HEK293 (cell line): ENCODE measurements around the gene P2RY13.

Experiments used
- HOXC10 ChIP-seq: sonication (generic); formaldehyde crosslinking; IDR thresholded peaks from 2 replicates; pipeline ENCODE4 v1.8.1; 2023; ENCODE audit warnings: mild to moderate bottlenecking, missing genetic modification reagents
- IKZF3 ChIP-seq: fragments of 450-650 bp; IDR thresholded peaks from 2 replicates; pipeline ENCODE4 v1.5.0; 2018; ENCODE audit warnings: missing biosample characterization, mild to moderate bottlenecking, missing genetic modification characterization, moderate library complexity
- KLF8 ChIP-seq: fragments of 450-650 bp; formaldehyde crosslinking; IDR thresholded peaks from 2 replicates; pipeline ENCODE4 v1.5.1; 2016; ENCODE audit warnings: missing biosample characterization, missing genetic modification characterization
- MEIS1 ChIP-seq: sonication (generic); formaldehyde crosslinking; IDR thresholded peaks from 2 replicates; pipeline ENCODE4 v1.8.1; 2022; ENCODE audit warnings: missing genetic modification reagents, mild to moderate bottlenecking, borderline replicate concordance
- ZBTB21 ChIP-seq: fragments of 450-650 bp; formaldehyde crosslinking; IDR thresholded peaks from 2 replicates; pipeline ENCODE4 v1.5.1; 2017; ENCODE audit warnings: missing biosample characterization, missing genetic modification characterization
- ZFHX2 ChIP-seq: fragments of 450-650 bp; formaldehyde crosslinking; conservative IDR thresholded peaks from 2 replicates; pipeline ENCODE4 v1.5.1; 2016; ENCODE audit warnings: missing biosample characterization, missing genetic modification characterization
- ZNF112 ChIP-seq: fragments of 450-650 bp; formaldehyde crosslinking; IDR thresholded peaks from 2 replicates; pipeline ENCODE4 v1.5.0; 2017; ENCODE audit warnings: missing biosample characterization, missing genetic modification characterization
- ZNF114 ChIP-seq: fragments of 450-650 bp; formaldehyde crosslinking; IDR thresholded peaks from 2 replicates; pipeline ENCODE4 v1.5.0; 2017; ENCODE audit warnings: missing biosample characterization, missing genetic modification characterization
- ZNF157 ChIP-seq: fragments of 450-650 bp; formaldehyde crosslinking; IDR thresholded peaks from 2 replicates; pipeline ENCODE4 v1.5.1; 2016; ENCODE audit warnings: missing biosample characterization, missing genetic modification characterization
- ZNF202 ChIP-seq: fragments of 450-650 bp; formaldehyde crosslinking; IDR thresholded peaks from 2 replicates; pipeline ENCODE4 v1.5.1; 2016; ENCODE audit warnings: missing biosample characterization, missing genetic modification characterization, borderline replicate concordance
- ZNF23 ChIP-seq: fragments of 450-650 bp; formaldehyde crosslinking; IDR thresholded peaks from 2 replicates; pipeline ENCODE4 v1.5.1; 2016; ENCODE audit warnings: missing biosample characterization, missing genetic modification characterization, borderline replicate concordance
- ZNF248 ChIP-seq: fragments of 450-650 bp; formaldehyde crosslinking; IDR thresholded peaks from 2 replicates; pipeline ENCODE4 v1.5.1; 2017; ENCODE audit warnings: missing biosample characterization, missing genetic modification characterization
- ZNF544 ChIP-seq: fragments of 450-650 bp; formaldehyde crosslinking; IDR thresholded peaks from 2 replicates; pipeline ENCODE4 v1.5.0; 2017; ENCODE audit warnings: missing biosample characterization, missing genetic modification characterization
- ZNF600 ChIP-seq: fragments of 450-650 bp; formaldehyde crosslinking; IDR thresholded peaks from 2 replicates; pipeline ENCODE4 v1.5.1; 2016; ENCODE audit warnings: missing biosample characterization, missing genetic modification characterization
- ZNF707 ChIP-seq: fragments of 450-650 bp; formaldehyde crosslinking; IDR thresholded peaks from 2 replicates; pipeline ENCODE4 v1.5.1; 2016; ENCODE audit warnings: missing biosample characterization, missing genetic modification characterization
- ZNF747 ChIP-seq: fragments of 450-650 bp; formaldehyde crosslinking; IDR thresholded peaks from 2 replicates; pipeline ENCODE4 v1.5.1; 2016; ENCODE audit warnings: missing biosample characterization, missing genetic modification characterization
- ZNF76 ChIP-seq: fragments of 450-650 bp; formaldehyde crosslinking; IDR thresholded peaks from 2 replicates; pipeline ENCODE4; 2016; ENCODE audit warnings: low read depth, missing biosample characterization, missing genetic modification characterization, borderline replicate concordance
- ZSCAN23 ChIP-seq: fragments of 450-650 bp; formaldehyde crosslinking; IDR thresholded peaks from 2 replicates; pipeline ENCODE4 v1.5.1; 2016; ENCODE audit warnings: missing biosample characterization, missing genetic modification characterization
- TF ChIP-seq, protein P1 (sequence below): fragments of 450-650 bp; formaldehyde crosslinking; IDR thresholded peaks from 2 replicates; pipeline ENCODE4 v1.5.1; 2016; ENCODE audit warnings: missing biosample characterization, missing genetic modification characterization
- TF ChIP-seq, protein P2 (sequence below): fragments of 450-650 bp; formaldehyde crosslinking; IDR thresholded peaks from 2 replicates; pipeline ENCODE4 v1.5.1; 2016; ENCODE audit warnings: missing biosample characterization, missing genetic modification characterization
- TF ChIP-seq, protein P3 (sequence below): fragments of 450-650 bp; formaldehyde crosslinking; IDR thresholded peaks from 2 replicates; pipeline ENCODE4 v1.5.1; 2016; ENCODE audit warnings: missing biosample characterization, missing genetic modification characterization
- TF ChIP-seq, protein P4 (sequence below): fragments of 450-650 bp; formaldehyde crosslinking; IDR thresholded peaks from 2 replicates; pipeline ENCODE4 v1.5.1; 2016; ENCODE audit warnings: missing biosample characterization, missing genetic modification characterization
- TF ChIP-seq, protein P5 (sequence below): fragments of 450-650 bp; formaldehyde crosslinking; IDR thresholded peaks from 2 replicates; pipeline ENCODE4 v1.5.1; 2016; ENCODE audit warnings: missing biosample characterization, missing genetic modification characterization
- TF ChIP-seq, protein P6 (sequence below): fragments of 450-650 bp; formaldehyde crosslinking; IDR thresholded peaks from 2 replicates; pipeline ENCODE4 v1.5.1; 2016; ENCODE audit warnings: missing biosample characterization, missing genetic modification characterization, borderline replicate concordance

P2RY13 gene

DNA sequence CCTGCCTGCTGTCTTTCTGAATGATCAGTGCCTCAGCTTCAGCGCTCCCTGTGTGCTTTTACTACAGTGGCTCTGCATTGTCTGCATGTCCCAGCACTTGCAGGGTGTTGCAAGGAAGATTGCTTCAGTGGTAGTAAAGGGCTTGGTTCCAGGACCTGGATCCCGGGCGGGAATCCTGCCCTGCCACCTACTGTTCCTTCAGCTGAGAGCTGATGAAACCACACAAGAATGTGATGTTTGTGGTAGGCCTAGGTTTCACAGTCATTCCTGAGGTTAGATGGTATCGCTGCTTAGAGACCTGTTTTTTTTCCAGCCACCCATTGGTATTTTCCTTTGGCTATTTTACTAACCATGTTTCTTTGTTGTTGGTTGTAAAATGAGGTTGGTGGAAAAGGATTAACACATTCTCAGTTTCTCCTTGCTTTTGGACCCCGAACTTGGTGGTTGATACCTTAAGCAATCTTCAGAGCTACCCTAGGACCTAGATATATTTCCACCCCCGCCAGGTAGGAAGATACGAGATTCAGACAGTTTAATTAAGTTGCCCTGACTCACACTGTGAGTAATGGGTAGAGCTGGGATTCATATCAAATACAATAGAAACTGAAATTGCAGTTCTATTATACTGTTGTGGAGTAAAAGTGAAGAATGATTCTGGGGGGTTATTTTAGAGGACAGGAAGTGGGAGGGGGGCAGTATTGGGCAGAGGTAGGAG is 24.1 kb downstream of the P2RY13 start (continued):
- TF ChIP-seq, protein P1, sequence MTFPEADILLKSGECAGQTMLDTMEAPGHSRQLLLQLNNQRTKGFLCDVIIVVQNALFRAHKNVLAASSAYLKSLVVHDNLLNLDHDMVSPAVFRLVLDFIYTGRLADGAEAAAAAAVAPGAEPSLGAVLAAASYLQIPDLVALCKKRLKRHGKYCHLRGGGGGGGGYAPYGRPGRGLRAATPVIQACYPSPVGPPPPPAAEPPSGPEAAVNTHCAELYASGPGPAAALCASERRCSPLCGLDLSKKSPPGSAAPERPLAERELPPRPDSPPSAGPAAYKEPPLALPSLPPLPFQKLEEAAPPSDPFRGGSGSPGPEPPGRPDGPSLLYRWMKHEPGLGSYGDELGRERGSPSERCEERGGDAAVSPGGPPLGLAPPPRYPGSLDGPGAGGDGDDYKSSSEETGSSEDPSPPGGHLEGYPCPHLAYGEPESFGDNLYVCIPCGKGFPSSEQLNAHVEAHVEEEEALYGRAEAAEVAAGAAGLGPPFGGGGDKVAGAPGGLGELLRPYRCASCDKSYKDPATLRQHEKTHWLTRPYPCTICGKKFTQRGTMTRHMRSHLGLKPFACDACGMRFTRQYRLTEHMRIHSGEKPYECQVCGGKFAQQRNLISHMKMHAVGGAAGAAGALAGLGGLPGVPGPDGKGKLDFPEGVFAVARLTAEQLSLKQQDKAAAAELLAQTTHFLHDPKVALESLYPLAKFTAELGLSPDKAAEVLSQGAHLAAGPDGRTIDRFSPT (tag by site-specific recombination) = no peak
- TF ChIP-seq ZSCAN23 (tag by site-specific recombination) (no peak), ZNF747 (tag by site-specific recombination) (no peak), ZNF114 (tag by site-specific recombination) (no peak), ZBTB21 (tag by site-specific recombination) (no peak), MEIS1 (CRISPR knock-in tag) (no peak), ZNF544 (tag by site-specific recombination) (no peak), ZNF112 (tag by site-specific recombination) (no peak), ZNF157 (tag by site-specific recombination) (no peak), ZNF248 (tag by site-specific recombination) (no peak), HOXC10 (CRISPR knock-in tag) (no peak), ZNF707 (no peak), IKZF3 (tag by site-specific recombination) (no peak), ZNF600 (tag by site-specific recombination) (peak; percentile 64; the same call in 1 of the 2 replicates), ZFHX2 (tag by site-specific recombination) (no peak), KLF8 (tag by site-specific recombination) (peak; percentile 53; the same call in 1 of the 2 replicates), ZNF76 (tag by site-specific recombination) (no peak), ZNF23 (no peak), ZNF202 (tag by site-specific recombination) (no peak)
- TF ChIP-seq, protein P2, sequence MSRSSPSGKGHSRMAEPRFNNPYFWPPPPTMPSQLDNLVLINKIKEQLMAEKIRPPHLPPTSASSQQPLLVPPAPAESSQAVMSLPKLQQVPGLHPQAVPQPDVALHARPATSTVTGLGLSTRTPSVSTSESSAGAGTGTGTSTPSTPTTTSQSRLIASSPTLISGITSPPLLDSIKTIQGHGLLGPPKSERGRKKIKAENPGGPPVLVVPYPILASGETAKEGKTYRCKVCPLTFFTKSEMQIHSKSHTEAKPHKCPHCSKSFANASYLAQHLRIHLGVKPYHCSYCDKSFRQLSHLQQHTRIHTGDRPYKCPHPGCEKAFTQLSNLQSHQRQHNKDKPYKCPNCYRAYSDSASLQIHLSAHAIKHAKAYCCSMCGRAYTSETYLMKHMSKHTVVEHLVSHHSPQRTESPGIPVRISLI (tag by site-specific recombination) = peak; percentile 85
- TF ChIP-seq, protein P3, sequence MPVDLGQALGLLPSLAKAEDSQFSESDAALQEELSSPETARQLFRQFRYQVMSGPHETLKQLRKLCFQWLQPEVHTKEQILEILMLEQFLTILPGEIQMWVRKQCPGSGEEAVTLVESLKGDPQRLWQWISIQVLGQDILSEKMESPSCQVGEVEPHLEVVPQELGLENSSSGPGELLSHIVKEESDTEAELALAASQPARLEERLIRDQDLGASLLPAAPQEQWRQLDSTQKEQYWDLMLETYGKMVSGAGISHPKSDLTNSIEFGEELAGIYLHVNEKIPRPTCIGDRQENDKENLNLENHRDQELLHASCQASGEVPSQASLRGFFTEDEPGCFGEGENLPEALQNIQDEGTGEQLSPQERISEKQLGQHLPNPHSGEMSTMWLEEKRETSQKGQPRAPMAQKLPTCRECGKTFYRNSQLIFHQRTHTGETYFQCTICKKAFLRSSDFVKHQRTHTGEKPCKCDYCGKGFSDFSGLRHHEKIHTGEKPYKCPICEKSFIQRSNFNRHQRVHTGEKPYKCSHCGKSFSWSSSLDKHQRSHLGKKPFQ (tag by site-specific recombination) = no peak
- TF ChIP-seq, protein P4, sequence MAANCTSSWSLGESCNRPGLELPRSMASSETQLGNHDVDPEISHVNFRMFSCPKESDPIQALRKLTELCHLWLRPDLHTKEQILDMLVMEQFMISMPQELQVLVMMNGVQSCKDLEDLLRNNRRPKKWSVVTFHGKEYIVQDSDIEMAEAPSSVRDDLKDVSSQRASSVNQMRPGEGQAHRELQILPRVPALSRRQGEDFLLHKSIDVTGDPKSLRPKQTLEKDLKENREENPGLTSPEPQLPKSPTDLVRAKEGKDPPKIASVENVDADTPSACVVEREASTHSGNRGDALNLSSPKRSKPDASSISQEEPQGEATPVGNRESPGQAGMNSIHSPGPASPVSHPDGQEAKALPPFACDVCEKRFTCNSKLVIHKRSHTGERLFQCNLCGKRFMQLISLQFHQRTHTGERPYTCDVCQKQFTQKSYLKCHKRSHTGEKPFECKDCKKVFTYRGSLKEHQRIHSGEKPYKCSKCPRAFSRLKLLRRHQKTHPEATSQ (tag by site-specific recombination) = no peak
- TF ChIP-seq, protein P5, sequence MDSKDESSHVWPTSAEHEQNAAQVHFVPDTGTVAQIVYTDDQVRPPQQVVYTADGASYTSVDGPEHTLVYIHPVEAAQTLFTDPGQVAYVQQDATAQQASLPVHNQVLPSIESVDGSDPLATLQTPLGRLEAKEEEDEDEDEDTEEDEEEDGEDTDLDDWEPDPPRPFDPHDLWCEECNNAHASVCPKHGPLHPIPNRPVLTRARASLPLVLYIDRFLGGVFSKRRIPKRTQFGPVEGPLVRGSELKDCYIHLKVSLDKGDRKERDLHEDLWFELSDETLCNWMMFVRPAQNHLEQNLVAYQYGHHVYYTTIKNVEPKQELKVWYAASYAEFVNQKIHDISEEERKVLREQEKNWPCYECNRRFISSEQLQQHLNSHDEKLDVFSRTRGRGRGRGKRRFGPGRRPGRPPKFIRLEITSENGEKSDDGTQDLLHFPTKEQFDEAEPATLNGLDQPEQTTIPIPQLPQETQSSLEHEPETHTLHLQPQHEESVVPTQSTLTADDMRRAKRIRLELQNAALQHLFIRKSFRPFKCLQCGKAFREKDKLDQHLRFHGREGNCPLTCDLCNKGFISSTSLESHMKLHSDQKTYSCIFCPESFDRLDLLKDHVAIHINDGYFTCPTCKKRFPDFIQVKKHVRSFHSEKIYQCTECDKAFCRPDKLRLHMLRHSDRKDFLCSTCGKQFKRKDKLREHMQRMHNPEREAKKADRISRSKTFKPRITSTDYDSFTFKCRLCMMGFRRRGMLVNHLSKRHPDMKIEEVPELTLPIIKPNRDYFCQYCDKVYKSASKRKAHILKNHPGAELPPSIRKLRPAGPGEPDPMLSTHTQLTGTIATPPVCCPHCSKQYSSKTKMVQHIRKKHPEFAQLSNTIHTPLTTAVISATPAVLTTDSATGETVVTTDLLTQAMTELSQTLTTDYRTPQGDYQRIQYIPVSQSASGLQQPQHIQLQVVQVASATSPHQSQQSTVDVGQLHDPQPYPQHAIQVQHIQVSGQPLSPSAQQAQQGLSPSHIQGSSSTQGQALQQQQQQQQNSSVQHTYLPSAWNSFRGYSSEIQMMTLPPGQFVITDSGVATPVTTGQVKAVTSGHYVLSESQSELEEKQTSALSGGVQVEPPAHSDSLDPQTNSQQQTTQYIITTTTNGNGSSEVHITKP = peak; percentile 82
- TF ChIP-seq, protein P6, sequence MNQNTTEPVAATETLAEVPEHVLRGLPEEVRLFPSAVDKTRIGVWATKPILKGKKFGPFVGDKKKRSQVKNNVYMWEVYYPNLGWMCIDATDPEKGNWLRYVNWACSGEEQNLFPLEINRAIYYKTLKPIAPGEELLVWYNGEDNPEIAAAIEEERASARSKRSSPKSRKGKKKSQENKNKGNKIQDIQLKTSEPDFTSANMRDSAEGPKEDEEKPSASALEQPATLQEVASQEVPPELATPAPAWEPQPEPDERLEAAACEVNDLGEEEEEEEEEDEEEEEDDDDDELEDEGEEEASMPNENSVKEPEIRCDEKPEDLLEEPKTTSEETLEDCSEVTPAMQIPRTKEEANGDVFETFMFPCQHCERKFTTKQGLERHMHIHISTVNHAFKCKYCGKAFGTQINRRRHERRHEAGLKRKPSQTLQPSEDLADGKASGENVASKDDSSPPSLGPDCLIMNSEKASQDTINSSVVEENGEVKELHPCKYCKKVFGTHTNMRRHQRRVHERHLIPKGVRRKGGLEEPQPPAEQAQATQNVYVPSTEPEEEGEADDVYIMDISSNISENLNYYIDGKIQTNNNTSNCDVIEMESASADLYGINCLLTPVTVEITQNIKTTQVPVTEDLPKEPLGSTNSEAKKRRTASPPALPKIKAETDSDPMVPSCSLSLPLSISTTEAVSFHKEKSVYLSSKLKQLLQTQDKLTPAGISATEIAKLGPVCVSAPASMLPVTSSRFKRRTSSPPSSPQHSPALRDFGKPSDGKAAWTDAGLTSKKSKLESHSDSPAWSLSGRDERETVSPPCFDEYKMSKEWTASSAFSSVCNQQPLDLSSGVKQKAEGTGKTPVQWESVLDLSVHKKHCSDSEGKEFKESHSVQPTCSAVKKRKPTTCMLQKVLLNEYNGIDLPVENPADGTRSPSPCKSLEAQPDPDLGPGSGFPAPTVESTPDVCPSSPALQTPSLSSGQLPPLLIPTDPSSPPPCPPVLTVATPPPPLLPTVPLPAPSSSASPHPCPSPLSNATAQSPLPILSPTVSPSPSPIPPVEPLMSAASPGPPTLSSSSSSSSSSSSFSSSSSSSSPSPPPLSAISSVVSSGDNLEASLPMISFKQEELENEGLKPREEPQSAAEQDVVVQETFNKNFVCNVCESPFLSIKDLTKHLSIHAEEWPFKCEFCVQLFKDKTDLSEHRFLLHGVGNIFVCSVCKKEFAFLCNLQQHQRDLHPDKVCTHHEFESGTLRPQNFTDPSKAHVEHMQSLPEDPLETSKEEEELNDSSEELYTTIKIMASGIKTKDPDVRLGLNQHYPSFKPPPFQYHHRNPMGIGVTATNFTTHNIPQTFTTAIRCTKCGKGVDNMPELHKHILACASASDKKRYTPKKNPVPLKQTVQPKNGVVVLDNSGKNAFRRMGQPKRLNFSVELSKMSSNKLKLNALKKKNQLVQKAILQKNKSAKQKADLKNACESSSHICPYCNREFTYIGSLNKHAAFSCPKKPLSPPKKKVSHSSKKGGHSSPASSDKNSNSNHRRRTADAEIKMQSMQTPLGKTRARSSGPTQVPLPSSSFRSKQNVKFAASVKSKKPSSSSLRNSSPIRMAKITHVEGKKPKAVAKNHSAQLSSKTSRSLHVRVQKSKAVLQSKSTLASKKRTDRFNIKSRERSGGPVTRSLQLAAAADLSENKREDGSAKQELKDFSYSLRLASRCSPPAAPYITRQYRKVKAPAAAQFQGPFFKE (tag by site-specific recombination) = no peak
